Measurements from ENCODE around the gene FBXW7.

GRCh38 chr4:152419809-152420208 lies 116.1 kb downstream of the FBXW7 start:
- TF ChIP-seq CTCF (IDR thresholded peaks at IDR 0.05 in 2 of 3, conservative IDR thresholded peaks at IDR 0.05 in 1 of 3; ENCODE audit: borderline replicate concordance in 1 of 3, insufficient read depth in 1 of 3, low read depth in 2 of 3, low read length in 2 of 3) (no peak), POLR2AphosphoS5 (IDR thresholded peaks at IDR 0.05; ENCODE audit: low read depth, low read length) (no peak), CEBPB (IDR thresholded peaks at IDR 0.05; ENCODE audit: low read depth) (no peak), TCF7L2 (IDR thresholded peaks at IDR 0.05; ENCODE audit: borderline replicate concordance, extremely low read depth, insufficient read depth, insufficient read length) (no peak), POLR2A (IDR thresholded peaks at IDR 0.05; ENCODE audit: borderline replicate concordance, extremely low read depth, insufficient read depth, insufficient read length) (no peak), RAD21 (IDR thresholded peaks at IDR 0.05; ENCODE audit: low read depth) (no peak), ZFX (IDR thresholded peaks at IDR 0.05) (no peak), EZH2 (IDR thresholded peaks at IDR 0.05) (no peak), EGR1 (IDR thresholded peaks at IDR 0.05; ENCODE audit: low read depth) (no peak), SIN3A (IDR thresholded peaks at IDR 0.05; ENCODE audit: low read depth) (no peak)

All from HCT116 (cell line).